ENCODE data around the gene TYK2.

The TYK2 gene

GRCh38 chr19:10309423-10309822 lies 70.9 kb downstream of the TYK2 start, which contains the start of gene ZGLP1 (continued):
- TF ChIP-seq HIC1 (tag by site-specific recombination; IDR thresholded peaks at IDR 0.05) (no peak), ELK4 (IDR thresholded peaks at IDR 0.05; ENCODE audit: borderline replicate concordance, low read depth, low read length) (no peak), ZSCAN30 (tag by site-specific recombination; IDR thresholded peaks at IDR 0.05) (no peak), ZNF350 (tag by site-specific recombination; IDR thresholded peaks at IDR 0.05) (no peak), ZNF114 (tag by site-specific recombination; IDR thresholded peaks at IDR 0.05) (no peak), ZNF404 (tag by site-specific recombination; IDR thresholded peaks at IDR 0.05) (no peak), ZNF239 (tag by site-specific recombination; IDR thresholded peaks at IDR 0.05) (no peak), ZNF621 (tag by site-specific recombination; IDR thresholded peaks at IDR 0.05) (no peak), ZNF670 (tag by site-specific recombination; IDR thresholded peaks at IDR 0.05; ENCODE audit: low read depth) (no peak), ZNF624 (tag by site-specific recombination; IDR thresholded peaks at IDR 0.05) (no peak)

- TF ChIP-seq ZNF707 (tag by site-specific recombination; IDR thresholded peaks at IDR 0.05) (no peak), HOXC10 (CRISPR knock-in tag; IDR thresholded peaks at IDR 0.05) (no peak), ZNF544 (tag by site-specific recombination; IDR thresholded peaks at IDR 0.05) (no peak), ZNF449 (tag by site-specific recombination; IDR thresholded peaks at IDR 0.05) (no peak), ZNF274 (IDR thresholded peaks at IDR 0.05; ENCODE audit: low read length) (no peak), ZNF274 (tag by site-specific recombination; IDR thresholded peaks at IDR 0.05; ENCODE audit: borderline replicate concordance) (no peak), ZNF223 (tag by site-specific recombination; IDR thresholded peaks at IDR 0.05) (no peak), KLF7 (tag by site-specific recombination; IDR thresholded peaks at IDR 0.05; ENCODE audit: borderline replicate concordance) (no peak), ZBTB26 (tag by site-specific recombination; optimal IDR thresholded peaks at IDR 0.05) (no peak), TSHZ1 (tag by site-specific recombination; IDR thresholded peaks at IDR 0.05; ENCODE audit: borderline replicate concordance) (no peak), REPIN1 (tag by site-specific recombination; IDR thresholded peaks at IDR 0.05; ENCODE audit: low read depth) (no peak), BCL11A (tag by site-specific recombination; IDR thresholded peaks at IDR 0.05; ENCODE audit: low read depth) (no peak)
- H3K36me3 ChIP-seq (ENCODE audit: control insufficient read depth in 2 of 2, insufficient read depth in 1 of 2, low read length in 2 of 2), result peaks cover 0 to 50% of the 10 kb centered on the region in 2 experiments; a peak in 2 of 3 replicates
- CTCF ChIA-PET, result interaction anchor here (1.0 to 1.9 kb wide), 2 partner anchors 17 to 79 kb away, joined by 3 to 4 read pairs; partner anchors contain the start of gene ICAM5
- no peaks in the 10 kb centered on the region for H3K4me1 ChIP-seq (ENCODE audit: control insufficient read depth, insufficient read depth, low read length)
- POLR2A ChIA-PET, result no interaction called here
- H3K9me3 ChIP-seq (ENCODE audit: control insufficient read depth, insufficient read depth, low read depth, low read length), result no peaks in the 10 kb centered on the region
- no peak overlapping the region for H3K27ac ChIP-seq (ENCODE audit: extremely low read depth, low read depth, low read length)
- no peak overlapping the region for H3K4me3 ChIP-seq (ENCODE audit: low read depth, low read length)
These were observed 74.0 kb downstream of the TYK2 start for GRCh38 chr19:10306327-10306726.

Measured in HEK293 (cell line).